NCI-H187 (cell line): ENCODE results near the gene ATE1.

Experiments used
- DNase-seq, 2 experiments: peaks; one replicate each; lab custom pipeline; 2025; lab: John Stamatoyannopoulos, UW

Gene ATE1

DNA sequence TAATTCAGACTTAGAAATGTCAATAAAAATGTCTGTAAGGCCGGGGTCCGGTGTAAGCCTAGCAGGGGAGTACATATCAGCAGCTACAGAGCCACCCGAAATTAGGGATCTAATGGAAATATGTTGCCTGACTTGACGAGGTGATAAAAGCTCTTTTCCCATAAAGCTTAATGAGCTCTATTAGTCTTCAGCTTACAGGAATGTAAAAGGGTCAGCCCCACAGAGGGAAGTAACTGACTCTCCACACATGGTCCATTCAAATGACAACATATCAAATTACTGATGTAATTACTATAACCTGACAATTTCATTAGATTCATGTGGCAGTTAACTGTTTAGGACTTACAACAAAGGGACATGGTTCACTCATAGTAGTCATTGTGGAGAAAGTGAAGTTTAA lies 62.3 kb downstream of the ATE1 start:
- no peak for DNase-seq

DNA sequence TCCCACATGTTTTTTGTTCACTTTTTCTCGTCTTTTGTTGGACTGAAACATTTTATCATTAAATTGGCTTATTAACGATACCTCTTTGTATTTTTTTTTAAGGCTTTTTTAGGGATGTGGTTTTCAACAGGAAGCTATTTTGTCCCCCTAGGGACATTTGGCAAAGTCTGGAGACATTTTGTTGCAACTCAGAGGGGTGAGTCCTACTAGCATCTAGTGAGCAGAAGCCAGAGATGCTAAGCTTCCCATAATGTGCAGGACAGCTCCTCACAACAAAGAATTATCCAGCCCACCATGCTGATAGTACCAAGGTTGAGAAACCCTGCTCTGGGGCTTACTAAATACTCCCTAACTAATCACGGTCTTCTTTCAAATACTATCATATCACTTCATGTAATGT lies 63.2 kb downstream of the ATE1 start:
- DNase-seq: no peak

GRCh38 chr10:121864168-121864567 lies 63.7 kb downstream of the ATE1 start:
- no peak for DNase-seq

DNA sequence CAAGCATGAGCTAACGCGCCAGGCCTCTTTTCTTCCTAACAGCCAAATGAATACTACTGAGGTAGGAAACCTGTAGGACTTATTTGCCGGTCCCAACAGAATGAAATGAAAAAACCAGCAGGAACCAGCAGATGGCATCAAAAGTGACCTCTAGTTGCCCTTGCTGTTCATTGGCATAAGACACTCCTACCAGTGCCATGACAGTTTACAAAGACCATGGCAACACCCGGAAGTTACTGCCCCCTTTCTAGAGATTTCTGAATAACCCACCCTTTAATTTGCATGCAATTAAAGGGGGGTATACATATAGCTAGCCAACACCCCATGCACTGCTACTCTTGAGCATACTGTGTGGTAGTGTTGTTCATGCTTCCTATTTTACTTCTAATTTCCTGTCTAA lies 65.2 kb downstream of the ATE1 start:
- no peak for DNase-seq

DNA sequence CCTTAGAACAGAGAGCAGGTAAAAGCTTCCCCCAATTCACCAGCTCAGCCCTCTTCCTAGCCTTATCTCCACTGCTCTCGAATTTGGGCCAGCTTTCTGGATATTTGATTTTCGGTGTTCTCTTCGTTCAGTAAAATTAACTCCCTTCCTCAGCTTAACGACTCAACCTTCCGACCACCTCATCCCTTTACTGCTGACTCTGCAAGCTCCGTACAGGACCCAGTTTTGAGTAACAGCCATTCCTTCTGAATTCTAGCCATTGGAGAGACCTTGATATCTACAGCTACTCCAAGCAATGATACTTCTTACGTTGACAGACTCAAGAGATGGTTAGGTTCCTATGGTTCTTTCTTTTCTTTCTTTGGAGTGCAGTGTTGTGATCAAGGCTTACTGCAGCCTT lies 65.8 kb downstream of the ATE1 start:
- no peak for DNase-seq

DNA sequence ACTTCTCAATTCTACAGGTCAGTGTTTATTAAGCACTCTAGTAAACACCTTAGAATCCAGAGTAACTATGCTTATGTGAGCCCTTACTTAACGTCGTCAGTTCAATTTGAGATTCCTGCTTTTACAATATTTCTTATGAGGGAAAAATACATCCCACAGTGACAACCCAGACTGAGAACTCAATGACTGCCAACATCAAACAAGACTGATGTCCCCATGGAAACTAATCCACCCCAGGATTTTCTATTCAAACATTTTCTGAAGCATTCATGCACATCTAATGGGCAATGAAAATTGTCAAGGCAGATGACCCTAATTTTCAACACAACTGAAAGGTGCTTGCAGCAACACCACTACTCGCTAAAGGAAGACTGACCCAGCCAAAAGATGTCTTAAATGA lies 67.0 kb downstream of the ATE1 start:
- no peak for DNase-seq

- DNase-seq: no peak
Observed at GRCh38 chr10:121854809-121855445, 72.9 kb downstream of the ATE1 start.

GRCh38 chr10:121853950-121854349 lies 73.9 kb downstream of the ATE1 start:
- no peak for DNase-seq

DNA sequence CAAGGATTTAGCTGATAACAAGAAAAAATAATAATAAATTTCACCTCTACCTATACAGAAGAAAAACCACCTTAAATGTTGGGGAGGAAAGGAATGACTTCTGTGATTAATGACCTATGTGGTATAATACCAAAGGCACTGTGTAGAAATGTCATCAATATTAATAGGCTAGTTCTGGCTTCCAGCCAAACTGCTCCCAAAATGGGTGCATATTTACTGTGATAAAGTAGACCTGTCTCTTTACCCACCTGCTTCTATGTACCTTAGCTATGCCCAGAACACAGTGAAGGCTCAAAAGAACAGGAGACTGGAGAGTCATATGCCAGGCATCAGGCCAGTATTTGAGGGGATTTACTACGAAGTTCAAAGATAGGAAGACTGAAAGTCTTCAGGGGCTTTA lies 76.0 kb downstream of the ATE1 start:
- DNase-seq: no peak

DNA sequence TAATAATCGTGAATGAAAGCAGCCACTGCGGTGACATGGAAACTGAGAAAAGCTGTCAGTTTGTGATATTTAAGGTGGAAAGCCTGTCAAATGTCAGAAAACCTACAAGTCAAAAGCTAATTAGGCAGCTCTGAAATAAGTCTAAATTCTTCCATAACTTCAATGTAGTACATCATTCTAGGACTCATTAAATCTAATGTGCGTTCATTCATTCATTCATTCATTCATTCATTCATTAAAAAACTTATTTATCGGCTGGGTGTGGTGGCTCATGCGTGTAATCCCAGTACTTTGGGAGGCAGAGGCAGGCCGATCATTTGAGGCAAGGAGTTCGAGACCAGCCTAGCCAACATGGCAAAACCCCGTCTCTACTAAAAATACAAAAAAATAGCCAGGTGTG lies 79.7 kb downstream of the ATE1 start:
- DNase-seq: no peak

- no peak for DNase-seq
Observed at GRCh38 chr10:121846555-121846954, 81.3 kb downstream of the ATE1 start.

DNA sequence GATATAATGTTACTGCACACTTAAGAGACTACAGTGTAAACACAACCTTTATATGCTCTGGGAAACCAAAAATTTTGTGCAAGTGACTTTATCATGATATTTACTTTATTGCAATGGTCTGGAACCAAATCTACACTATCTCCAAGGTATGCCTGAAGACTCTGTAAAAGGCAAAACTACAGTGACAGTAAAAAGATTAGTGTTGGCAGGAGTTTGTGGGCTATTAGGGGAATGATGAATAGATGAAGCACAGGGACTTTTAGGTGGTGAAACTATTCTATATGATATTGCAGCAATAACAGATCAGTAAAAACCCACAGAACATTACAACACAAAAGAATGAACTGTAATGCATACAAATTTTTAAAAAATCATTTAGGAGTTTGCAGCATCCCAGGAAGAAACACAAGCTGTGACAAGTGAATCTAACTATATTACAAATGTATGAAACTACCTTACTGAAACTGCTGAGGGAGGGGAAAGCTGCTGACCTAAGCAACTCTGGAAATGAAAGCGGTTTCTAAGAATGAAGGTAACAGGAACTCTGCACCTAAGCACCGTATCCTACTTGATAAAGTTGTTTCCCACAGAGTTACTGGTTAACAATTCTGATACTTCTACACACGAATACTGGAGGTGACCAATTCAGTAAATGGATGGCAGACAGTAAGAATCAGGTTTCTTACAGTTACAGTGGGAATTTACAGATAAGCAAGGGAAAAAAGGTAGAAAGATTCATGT lies 82.6 kb downstream of the ATE1 start:
- DNase-seq: no peak

DNA sequence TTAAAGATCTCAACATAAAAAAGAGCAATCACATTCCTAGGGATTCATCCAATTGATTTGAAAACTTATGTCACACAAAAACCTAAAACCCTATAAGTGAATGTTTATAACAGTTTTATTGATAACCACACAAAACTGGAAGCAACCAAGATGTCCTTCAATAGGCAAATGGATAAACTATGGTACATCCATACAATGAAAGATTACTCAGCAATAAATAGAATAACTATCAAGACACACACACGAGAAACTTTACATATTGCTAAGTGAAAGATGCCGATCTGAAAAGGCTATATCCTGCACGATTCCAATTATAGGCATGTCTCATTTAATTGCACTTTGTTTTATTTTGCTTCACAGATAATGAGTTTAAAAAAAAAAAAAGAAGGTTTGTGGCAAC lies 83.3 kb downstream of the ATE1 start:
- no peak for DNase-seq

DNA sequence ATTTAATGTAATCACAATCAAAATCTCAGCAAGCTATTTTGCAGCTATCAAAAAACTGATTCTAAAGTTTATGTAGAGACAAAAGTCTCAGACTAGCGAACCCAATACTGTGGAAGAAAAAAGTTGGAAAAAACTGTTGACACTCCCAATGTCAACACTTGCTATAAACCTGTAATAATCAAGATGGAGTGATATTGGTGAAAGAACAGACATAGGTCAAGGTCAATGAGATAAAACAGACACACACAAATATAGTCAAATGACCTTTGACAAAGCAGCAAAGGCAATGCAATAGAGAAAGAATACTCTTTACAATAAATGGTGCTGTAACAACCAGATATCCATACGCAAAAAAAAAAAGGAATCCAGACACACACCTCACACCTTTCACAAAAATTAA lies 84.5 kb downstream of the ATE1 start:
- no peak for DNase-seq

DNA sequence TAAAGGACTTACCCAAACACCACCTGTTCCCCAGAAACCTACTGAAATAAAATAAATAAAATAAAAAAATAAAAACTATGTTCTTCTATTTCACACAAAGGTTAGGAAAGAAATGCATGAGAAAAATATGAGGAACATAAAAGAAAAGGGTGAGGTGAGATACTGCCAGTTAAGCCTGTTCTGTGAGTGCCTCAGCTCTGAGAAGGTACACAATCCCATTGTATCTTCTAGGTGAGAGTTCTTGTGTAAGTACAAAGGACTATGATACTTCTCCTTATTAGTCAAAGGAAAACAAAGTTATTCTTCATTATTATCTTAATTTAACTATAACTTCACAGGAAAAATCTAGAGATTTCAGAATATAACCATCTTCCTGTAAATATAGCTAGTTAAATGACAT lies 86.0 kb downstream of the ATE1 start:
- no peak for DNase-seq

DNA sequence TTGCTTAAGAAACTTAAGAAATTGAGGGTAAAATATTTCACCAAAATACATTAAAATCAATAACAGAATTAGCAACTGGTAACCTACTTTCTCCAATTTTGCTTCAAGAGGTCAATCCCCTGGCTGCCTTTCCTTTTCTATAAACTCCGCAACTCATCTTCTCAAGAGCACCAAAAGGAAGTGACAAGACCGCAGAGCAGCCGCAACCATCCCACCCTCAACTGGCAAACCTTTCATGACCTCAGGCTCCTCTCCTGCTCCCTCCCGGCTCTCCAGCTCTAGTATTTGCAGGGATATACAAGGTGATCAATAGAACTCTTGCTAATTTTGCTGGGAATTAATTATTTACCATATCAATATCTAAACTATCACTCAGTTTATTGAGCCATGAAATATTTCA lies 88.9 kb downstream of the ATE1 start:
- no peak for DNase-seq

DNA sequence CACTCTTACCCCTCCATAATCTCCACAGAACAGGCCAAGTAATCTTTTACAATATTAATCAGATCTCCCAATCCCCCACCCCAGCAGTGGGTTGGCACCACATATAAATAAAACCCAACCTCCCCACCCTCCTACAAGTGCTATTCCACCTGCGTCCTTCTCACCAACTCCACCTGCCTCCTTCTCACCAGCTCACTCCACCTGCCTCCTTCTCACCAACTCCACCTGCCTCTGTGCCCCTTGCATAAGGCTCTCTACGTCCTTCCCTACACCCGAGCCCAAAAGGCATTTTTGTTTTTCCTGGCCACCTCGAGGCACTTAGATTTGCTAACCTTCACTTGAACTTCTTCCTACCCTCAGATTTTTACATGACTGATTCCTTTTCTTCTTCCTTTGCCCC lies 89.7 kb downstream of the ATE1 start:
- DNase-seq: peak in 1 of 2 experiments; percentile 18

- no peak for DNase-seq
Observed at GRCh38 chr10:121836171-121836570, 91.7 kb downstream of the ATE1 start.

DNA sequence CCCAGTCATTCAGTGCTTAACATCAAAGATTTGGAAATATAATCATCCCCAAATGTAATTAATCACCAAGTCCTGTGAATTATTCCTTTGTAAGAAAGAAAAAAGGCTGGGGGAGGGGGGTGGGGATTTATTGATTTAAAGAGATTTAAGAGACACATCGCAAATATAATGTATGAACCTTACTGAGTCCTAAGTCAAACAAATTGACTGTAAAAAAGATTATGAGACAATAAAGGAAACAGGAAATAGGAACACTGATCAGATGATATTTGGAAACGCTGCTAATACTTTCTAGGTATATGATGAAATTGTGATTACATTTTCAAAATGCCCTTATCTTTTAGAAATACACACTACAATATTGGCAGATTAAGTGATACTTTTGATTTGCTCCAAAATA lies 92.5 kb downstream of the ATE1 start:
- no peak for DNase-seq

DNA sequence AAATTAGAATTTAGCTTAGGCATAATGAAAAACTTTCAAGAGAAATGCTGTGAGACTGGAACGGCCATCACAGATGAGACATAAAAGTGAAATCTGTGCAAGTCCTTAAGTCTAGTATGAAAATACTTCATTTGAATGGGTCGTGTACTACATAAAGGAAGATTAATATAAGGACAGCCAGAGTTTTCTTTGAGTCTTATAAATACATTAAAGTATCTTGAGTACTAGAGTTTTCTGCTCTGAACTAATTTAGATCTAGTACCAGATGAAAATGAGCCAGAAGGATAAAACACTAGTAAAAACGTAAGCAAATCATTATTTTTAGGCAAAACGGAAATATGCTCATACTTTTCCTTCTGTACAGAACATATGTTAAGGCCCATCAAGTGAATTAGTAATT lies 93.1 kb downstream of the ATE1 start:
- DNase-seq: no peak

GRCh38 chr10:121833387-121833786 lies 94.4 kb downstream of the ATE1 start:
- DNase-seq: no peak

GRCh38 chr10:121832647-121833046 lies 95.2 kb downstream of the ATE1 start:
- DNase-seq: no peak

- no peak for DNase-seq
Observed at GRCh38 chr10:121831777-121832176, 96.1 kb downstream of the ATE1 start.

GRCh38 chr10:121831237-121831636 lies 96.6 kb downstream of the ATE1 start:
- no peak for DNase-seq
